H9 (cell line): ENCODE measurements around the gene LECT2. TPM values are rescaled to one million over a fixed set of nuclear protein-coding genes. Genes with fewer than 3 reads are reported as not detected.

ENCODE experiments used
- DNase-seq: peaks from one replicate; pipeline ENCODE4 v3.0.0-alpha.2; 2017
- H2AFZ ChIP-seq: one replicate; pipeline ENCODE4 v1.6.1; 2013; ENCODE audit warnings: mild to moderate bottlenecking, low read length, control low read depth, moderate library complexity
- H2AK5ac ChIP-seq: 2 replicates; pipeline ENCODE4 v1.6.1; 2013; ENCODE audit warnings: low read length, control low read depth, mixed read lengths; ENCODE audit not compliant: insufficient read length
- H2BK120ac ChIP-seq: one replicate; pipeline ENCODE4 v1.6.1; 2013; ENCODE audit warnings: low read depth, mild to moderate bottlenecking, low read length, control low read depth, inconsistent platforms; ENCODE audit not compliant: poor library complexity, severe bottlenecking
- H2BK12ac ChIP-seq: 2 replicates; pipeline ENCODE4 v1.6.1; 2013; ENCODE audit warnings: low read length, control low read depth, mixed read lengths, low read depth; ENCODE audit not compliant: insufficient read length
- H2BK15ac ChIP-seq: 2 replicates; pipeline ENCODE4 v1.6.1; 2013; ENCODE audit warnings: low read depth, low read length, control low read depth
- H2BK20ac ChIP-seq: one replicate; pipeline ENCODE4 v1.6.1; 2013; ENCODE audit warnings: low read depth, mild to moderate bottlenecking, low read length, control low read depth, inconsistent platforms; ENCODE audit not compliant: poor library complexity, severe bottlenecking
- H2BK5ac ChIP-seq: 2 replicates; pipeline ENCODE4 v1.6.1; 2013; ENCODE audit warnings: low read length, control low read depth, mixed read lengths; ENCODE audit not compliant: insufficient read length
- H3K14ac ChIP-seq: 2 replicates; pipeline ENCODE4 v1.6.1; 2013; ENCODE audit warnings: low read length, control low read depth; ENCODE audit not compliant: insufficient read depth
- H3K18ac ChIP-seq: 2 replicates; pipeline ENCODE4 v1.6.1; 2013; ENCODE audit warnings: low read depth, mild to moderate bottlenecking, mixed read lengths, low read length, control low read depth; ENCODE audit not compliant: insufficient read length
- H3K23ac ChIP-seq: 2 replicates; pipeline ENCODE4 v1.6.1; 2013; ENCODE audit warnings: low read length, control low read depth, mixed read lengths, low read depth; ENCODE audit not compliant: insufficient read length
- H3K23me2 ChIP-seq: 2 replicates; pipeline ENCODE4 v1.6.1; 2013; ENCODE audit warnings: low read depth, mild to moderate bottlenecking, mixed read lengths, low read length, control low read depth; ENCODE audit not compliant: insufficient read length, poor library complexity, severe bottlenecking
- H3K27ac ChIP-seq: 2 replicates; pipeline ENCODE4 v1.5.1; 2013; ENCODE audit warnings: low read length, control low read depth, mixed read lengths, low read depth; ENCODE audit not compliant: insufficient read length
- H3K27me3 ChIP-seq: 2 replicates; pipeline ENCODE4 v1.6.1; 2013; ENCODE audit warnings: low read length, control low read depth, inconsistent platforms; ENCODE audit not compliant: insufficient read depth
- H3K4ac ChIP-seq: 2 replicates; pipeline ENCODE4 v1.6.1; 2013; ENCODE audit warnings: low read depth, mild to moderate bottlenecking, control low read depth, inconsistent platforms, low read length, moderate library complexity
- H3K4me1 ChIP-seq: 2 replicates; pipeline ENCODE4 v1.6.1; 2013; ENCODE audit warnings: low read length, control low read depth, inconsistent platforms; ENCODE audit not compliant: insufficient read depth
- H3K4me2 ChIP-seq: 2 replicates; pipeline ENCODE4 v1.6.1; 2013; ENCODE audit warnings: low read length, control low read depth, mixed read lengths; ENCODE audit not compliant: insufficient read length, insufficient read depth
- H3K56ac ChIP-seq: 2 replicates; pipeline ENCODE4 v1.6.1; 2013; ENCODE audit warnings: low read depth, mild to moderate bottlenecking, mixed read lengths, low read length, control low read depth; ENCODE audit not compliant: insufficient read length
- H3K79me1 ChIP-seq: 2 replicates; pipeline ENCODE4 v1.6.1; 2013; ENCODE audit warnings: low read depth, mild to moderate bottlenecking, moderate library complexity, low read length, control low read depth, inconsistent platforms; ENCODE audit not compliant: insufficient read depth, poor library complexity, severe bottlenecking
- H3K79me2 ChIP-seq: 2 replicates; pipeline ENCODE4 v1.6.1; 2013; ENCODE audit warnings: low read length, control low read depth, inconsistent platforms; ENCODE audit not compliant: insufficient read depth
- H3K9ac ChIP-seq: 2 replicates; pipeline ENCODE4 v1.6.1; 2013; ENCODE audit warnings: low read length, control low read depth, mixed read lengths; ENCODE audit not compliant: insufficient read length; ENCODE audit errors: extremely low read depth
- H3K9me3 ChIP-seq: one replicate; pipeline ENCODE4 v1.6.1; 2013; ENCODE audit warnings: low read depth, low read length, inconsistent platforms; ENCODE audit not compliant: control insufficient read depth
- H3T11ph ChIP-seq: one replicate; pipeline ENCODE4 v1.6.1; 2013; ENCODE audit warnings: mild to moderate bottlenecking, low read length, control low read depth, inconsistent platforms
- H4K20me1 ChIP-seq: one replicate; pipeline ENCODE4 v1.6.1; 2013; ENCODE audit not compliant: control insufficient read depth, insufficient read length, insufficient read depth
- H4K5ac ChIP-seq: 2 replicates; pipeline ENCODE4 v1.6.1; 2013; ENCODE audit warnings: low read depth, mild to moderate bottlenecking, mixed read lengths, low read length, control low read depth; ENCODE audit not compliant: insufficient read length
- H4K8ac ChIP-seq: replicated peaks from 2 replicates; pipeline ENCODE4 v1.6.1; 2013; ENCODE audit warnings: low read length, control low read depth, mixed read lengths, low read depth; ENCODE audit not compliant: insufficient read length
- H4K91ac ChIP-seq: 2 replicates; pipeline ENCODE4 v1.6.1; 2013; ENCODE audit warnings: low read depth, mild to moderate bottlenecking, moderate library complexity, mixed read lengths, low read length, control low read depth; ENCODE audit not compliant: insufficient read length
- H3K27ac Mint-ChIP-seq, 3 experiments: 2 replicates in 2 of 3; 3 replicates in 1 of 3; pipeline ENCODE4 v1.8.0; 2020 to 2021; ENCODE audit warnings: mixed read lengths in 3 of 3, mild to moderate bottlenecking in 1 of 3, moderate library complexity in 1 of 3
- H3K27me3 Mint-ChIP-seq: 2 replicates; pipeline ENCODE4 v1.8.0; 2021; ENCODE audit warnings: low read depth, mild to moderate bottlenecking, moderate library complexity, mixed read lengths
- H3K36me3 Mint-ChIP-seq, 3 experiments: 2 replicates in 2 of 3; 3 replicates in 1 of 3; pipeline ENCODE4 v1.8.0; 2020 to 2021; ENCODE audit warnings: low read depth in 3 of 3, mixed read lengths in 3 of 3; ENCODE audit not compliant: insufficient read depth in 1 of 3
- H3K4me1 Mint-ChIP-seq, 2 experiments: 2 replicates each; pipeline ENCODE4 v1.8.0; 2020; ENCODE audit warnings: mixed read lengths in 2 of 2
- H3K4me3 Mint-ChIP-seq, 2 experiments: 2 replicates in 1 of 2; 3 replicates in 1 of 2; pipeline ENCODE4 v1.8.0; 2020 to 2021; ENCODE audit warnings: mild to moderate bottlenecking in 2 of 2, mixed read lengths in 2 of 2, moderate library complexity in 1 of 2
- H3K9me3 Mint-ChIP-seq, 2 experiments: 2 replicates in 1 of 2; 3 replicates in 1 of 2; pipeline ENCODE4 v1.8.0; 2020; ENCODE audit warnings: mild to moderate bottlenecking in 2 of 2, mixed read lengths in 2 of 2, moderate library complexity in 1 of 2
- CTCF ChIP-seq: fragments of 200-600 bp; sonication (generic); conservative IDR thresholded peaks from 3 replicates; pipeline ENCODE4 v1.8.0; 2021; ENCODE audit warnings: antibody characterized with exemption, mild to moderate bottlenecking
- WGBS: extraction: QIAGEN DNeasy Blood & Tissue Kit; methylation state at CpG from one replicate; pipeline ENCODE4 v1.1.7; 2013; ENCODE audit warnings: missing lambda C conversion rate, low lambda C conversion rate, mixed read lengths; ENCODE audit not compliant: insufficient read length; ENCODE audit errors: extremely low coverage; 5-methylcytosine and 5-hydroxymethylcytosine counted together
- total RNA-seq: library from RNA; stranded (reverse); gene quantifications from 2 replicates; pipeline ENCODE4 v1.2.1, GENCODE V29; 2021

Gene LECT2
- total RNA-seq, 1 experiment from 2014 or later: not detected

- H3K27me3 Mint-ChIP-seq: peaks cover 11% of the 10 kb centered on the region
- Histone ChIP-seq H3K9ac (no peak overlapping the region), H4K20me1 (no peaks in the 10 kb centered on the region), H2BK12ac (no peak overlapping the region), H3T11ph (no peak overlapping the region), H3K79me2 (no peaks in the 10 kb centered on the region), H2BK15ac (no peak overlapping the region), H2BK120ac (no peak overlapping the region), H2BK5ac (no peak overlapping the region), H3K9me3 (no peaks in the 10 kb centered on the region), H3K23me2 (no peaks in the 10 kb centered on the region), H4K8ac (no peak overlapping the region), H3K4ac (no peak overlapping the region), H3K56ac (no peak overlapping the region), H3K14ac (no peak overlapping the region), H3K79me1 (no peaks in the 10 kb centered on the region), H3K4me1 (no peaks in the 10 kb centered on the region), H3K23ac (no peak overlapping the region), H4K91ac (no peak overlapping the region), H3K4me2 (no peak overlapping the region), H3K27ac (no peak overlapping the region), H2BK20ac (no peak overlapping the region), H2AK5ac (no peak overlapping the region), H3K18ac (no peak overlapping the region), H3K27me3 (no peaks in the 10 kb centered on the region), H4K5ac (no peak overlapping the region), H2AFZ (no peak overlapping the region)
- H3K4me1 Mint-ChIP-seq: peaks cover 0 to 4% of the 10 kb centered on the region in 2 experiments; a peak in 3 of 4 replicates
- no peaks in the 10 kb centered on the region for H3K36me3 Mint-ChIP-seq
- WGBS: no CpG with 5 or more reads among the region's 2 CpGs
- H3K4me3 Mint-ChIP-seq: no peak overlapping the region
- no peaks in the 10 kb centered on the region for H3K9me3 Mint-ChIP-seq
- no peak for DNase-seq
- TF ChIP-seq CTCF: no peak
- no peak overlapping the region for H3K27ac Mint-ChIP-seq
These were observed 13.1 kb downstream of the LECT2 start for GRCh38 chr5:135941711-135942110.
